A549 (cell line): ENCODE measurements around the gene MYO7A. TPM values are rescaled to one million over a fixed set of nuclear protein-coding genes. Genes with fewer than 3 reads are reported as not detected.

Experiments used
- ATAC-seq, 2 experiments: fragments of 200-7000 bp in 1 of 2; fragments of >200 bp in 1 of 2; cut with Nextera tagmentation in 1 of 2; cut with Tn5 transposase in 1 of 2; 3 replicates each; pipeline versions ENCODE4 v1.8.0 to v1.9.1; 2018 to 2020; ENCODE audit warnings: mild to moderate bottlenecking in 1 of 2, moderate library complexity in 1 of 2
- CTCF ChIA-PET: fragments of 300-600 bp; sonication (Branson Sonifier 250); formaldehyde crosslinking; extraction: SDS; loops from one replicate; lab custom pipeline; 2021; ENCODE audit warnings: antibody characterized with exemption, inconsistent platforms; lab: Yijun Ruan, JAX
- POLR2A ChIA-PET: fragments of 350-600 bp; formaldehyde crosslinking; extraction: SDS; loops from one replicate; lab custom pipeline; 2021; ENCODE audit warnings: antibody characterized with exemption, inconsistent platforms; lab: Yijun Ruan, JAX
- DNase-seq, 2 experiments: peaks; one replicate each; pipeline versions ENCODE4 v3.0.0 to v3.0.0-alpha.2; 2011 to 2016; ENCODE audit warnings: low read depth in 1 of 2, low spot score in 1 of 2
- FAIRE-seq: peaks from 2 replicates; lab custom pipeline; 2011; peaks lifted over from hg19 to GRCh38; lab: Jason Lieb, UNC
- H3K27ac ChIP-seq, 2 experiments: fragments of >200 bp; sonication (Bioruptor Twin); formaldehyde crosslinking; 3 replicates each; pipeline ENCODE4 v1.5.1; 2016 to 2017
- H3K4me1 ChIP-seq: fragments of >200 bp; sonication (Bioruptor Twin); formaldehyde crosslinking; 3 replicates; pipeline ENCODE4 v1.6.1; 2016
- H3K4me2 ChIP-seq: fragments of >200 bp; sonication (Bioruptor Twin); formaldehyde crosslinking; 3 replicates; pipeline ENCODE4 v1.6.1; 2016
- H3K4me3 ChIP-seq: fragments of >200 bp; sonication (Bioruptor Twin); formaldehyde crosslinking; 3 replicates; pipeline ENCODE4 v1.5.1; 2016
- H3K9me3 ChIP-seq: fragments of >200 bp; sonication (Bioruptor Twin); formaldehyde crosslinking; 3 replicates; pipeline ENCODE4 v1.6.1; 2016
- EHF ChIP-seq: fragments of 250-450 bp; sonication (Bioruptor Pico); IDR thresholded peaks from 2 replicates; pipeline ENCODE4 v1.5.0; 2020; ENCODE audit warnings: mild to moderate bottlenecking
- EP300 ChIP-seq, 2 experiments: fragments of >200 bp; sonication (Bioruptor Twin); formaldehyde crosslinking; IDR thresholded peaks; 2 replicates in 1 of 2; 3 replicates in 1 of 2; pipeline ENCODE4 v1.6.1; 2016 to 2017
- ESRRA ChIP-seq: fragments of 150-350 bp; IDR thresholded peaks from 2 replicates; pipeline ENCODE4 v1.6.1; 2014; ENCODE audit warnings: mild to moderate bottlenecking, low read length, borderline replicate concordance
- FOXS1 ChIP-seq: fragments of 250-450 bp; sonication (Bioruptor Pico); IDR thresholded peaks from 2 replicates; pipeline ENCODE4 v1.5.0; 2020; ENCODE audit warnings: mild to moderate bottlenecking, moderate library complexity
- HDAC2 ChIP-seq: fragments of 200-600 bp; sonication (generic); IDR thresholded peaks from 2 replicates; pipeline ENCODE4 v1.6.1; 2016
- KDM1A ChIP-seq: fragments of 200-600 bp; sonication (generic); IDR thresholded peaks from 2 replicates; pipeline ENCODE4 v1.6.1; 2016; ENCODE audit warnings: low read depth, mild to moderate bottlenecking
- NFE2L2 ChIP-seq: fragments of 150-350 bp; conservative IDR thresholded peaks from 2 replicates; pipeline ENCODE4 v1.6.1; 2014; ENCODE audit warnings: low read length
- NR3C1 ChIP-seq: fragments of >200 bp; sonication (Bioruptor Twin); formaldehyde crosslinking; IDR thresholded peaks from 3 replicates; pipeline ENCODE4 v1.6.1; 2017
- RAD21 ChIP-seq, 2 experiments: fragments of >200 bp in 1 of 2; sonication (Bioruptor Twin) in 1 of 2; formaldehyde crosslinking in 1 of 2; IDR thresholded peaks in 1 of 2; conservative IDR thresholded peaks in 1 of 2; 2 replicates in 1 of 2; 3 replicates in 1 of 2; pipeline ENCODE4 v1.6.1; 2012 to 2018; ENCODE audit warnings: inconsistent platforms in 1 of 2
- SMC3 ChIP-seq: fragments of >200 bp; sonication (Bioruptor Twin); formaldehyde crosslinking; IDR thresholded peaks from 3 replicates; pipeline ENCODE4 v1.6.1; 2018; ENCODE audit warnings: inconsistent platforms
- ZFP36 ChIP-seq: fragments of 450-650 bp; IDR thresholded peaks from 2 replicates; pipeline ENCODE4 v1.6.1; 2014; ENCODE audit warnings: borderline replicate concordance; ENCODE audit not compliant: partially characterized antibody
- ZNF302 ChIP-seq: fragments of 250-450 bp; sonication (Bioruptor Pico); IDR thresholded peaks from 2 replicates; pipeline ENCODE4 v1.9.0; 2021; ENCODE audit warnings: inconsistent platforms, mild to moderate bottlenecking, moderate library complexity
- WGBS: methylation state at CpG from one replicate; pipeline ENCODE4 v1.1.6; 2017; ENCODE audit errors: missing lambda C conversion rate; 5-methylcytosine and 5-hydroxymethylcytosine counted together
- polyA plus RNA-seq, 4 experiments: library from polyadenylated mRNA; depleted of rRNA in 3 of 4; stranded (reverse); fragments of >200 nt; fragmentation: RNase III in 1 of 4; extraction: RNeasy Plus Mini Kit Qiagen cat#74134 plus additional on column Dnase treatment in 1 of 4; gene quantifications; 2 replicates in 3 of 4; 3 replicates in 1 of 4; pipeline ENCODE4 v1.2.3, GENCODE V29; 2011 to 2017
- TF ChIP-seq, protein P1 (sequence below): fragments of 450-650 bp; IDR thresholded peaks from 2 replicates; pipeline ENCODE4 v1.6.1; 2014; ENCODE audit warnings: antibody characterized with exemption
- TF ChIP-seq, protein P2 (sequence below): IDR thresholded peaks from 2 replicates; pipeline ENCODE4 v1.6.1; 2012
- TF ChIP-seq, protein P3 (sequence below): IDR thresholded peaks from 2 replicates; pipeline ENCODE4 v1.6.1; 2012; ENCODE audit warnings: low read depth, borderline replicate concordance
- TF ChIP-seq, protein P4 (sequence below): fragments of >200 bp; sonication (Bioruptor Twin); formaldehyde crosslinking; IDR thresholded peaks from 3 replicates; pipeline ENCODE4 v1.5.1; 2016
- TF ChIP-seq, protein P5 (sequence below): fragments of >200 bp; sonication (Bioruptor Twin); formaldehyde crosslinking; IDR thresholded peaks from 2 replicates; pipeline ENCODE4 v1.6.1; 2016
- TF ChIP-seq, protein P6 (sequence below): fragments of 150-350 bp; IDR thresholded peaks from 2 replicates; pipeline ENCODE4 v1.6.1; 2014; ENCODE audit warnings: low read depth, mild to moderate bottlenecking, low read length

Gene MYO7A
- polyA plus RNA-seq, 2 of the 4 experiments (the other 2 are of a cell fraction), result 1.7 to 2.1 TPM

DNA sequence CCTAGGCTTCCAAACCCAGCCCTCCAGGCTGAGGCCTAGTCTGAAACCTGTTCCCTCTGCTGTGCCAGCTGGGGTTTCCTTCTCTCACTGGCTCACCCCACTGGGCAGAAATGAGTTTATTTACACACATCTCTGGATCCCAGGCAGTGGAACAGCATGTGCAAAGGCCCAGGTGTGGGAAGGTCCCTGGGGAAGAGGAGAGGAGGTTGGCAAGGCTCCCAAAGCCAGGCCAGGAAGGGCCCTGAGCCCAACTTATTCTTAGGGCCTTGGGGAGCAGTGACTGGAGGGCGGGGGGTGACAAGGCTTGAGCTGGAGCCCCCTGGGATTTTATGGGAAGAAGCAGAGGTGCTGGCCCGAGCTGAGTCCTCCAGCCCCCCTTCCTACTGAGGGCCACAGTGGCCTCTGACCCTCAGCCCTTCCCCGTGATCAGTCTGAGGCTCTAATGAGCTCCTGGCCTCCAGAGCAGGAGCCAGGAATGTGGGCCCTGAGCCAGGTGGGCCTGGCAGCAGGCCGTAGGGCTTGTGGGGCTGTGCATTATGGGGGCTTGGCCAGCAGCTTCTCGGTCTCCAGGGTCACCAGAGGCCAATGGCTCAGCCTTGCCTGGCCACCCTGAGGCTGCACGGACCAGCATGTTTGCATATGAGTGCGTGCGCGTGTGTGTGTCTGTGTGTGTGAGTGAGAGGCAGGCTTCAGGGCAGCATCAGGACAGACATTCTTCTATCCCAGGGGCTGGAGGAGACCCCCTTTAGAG lies 2.9 kb downstream of the MYO7A start:
- no peak for FAIRE-seq
- no peaks in the 10 kb centered on the region for H3K4me1 ChIP-seq
- DNase-seq, result no peak
- H3K4me2 ChIP-seq, result no peak overlapping the region
- POLR2A ChIA-PET, result no interaction called here
- no peak overlapping the region for H3K4me3 ChIP-seq
- TF ChIP-seq, protein P1, sequence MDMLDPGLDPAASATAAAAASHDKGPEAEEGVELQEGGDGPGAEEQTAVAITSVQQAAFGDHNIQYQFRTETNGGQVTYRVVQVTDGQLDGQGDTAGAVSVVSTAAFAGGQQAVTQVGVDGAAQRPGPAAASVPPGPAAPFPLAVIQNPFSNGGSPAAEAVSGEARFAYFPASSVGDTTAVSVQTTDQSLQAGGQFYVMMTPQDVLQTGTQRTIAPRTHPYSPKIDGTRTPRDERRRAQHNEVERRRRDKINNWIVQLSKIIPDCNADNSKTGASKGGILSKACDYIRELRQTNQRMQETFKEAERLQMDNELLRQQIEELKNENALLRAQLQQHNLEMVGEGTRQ, result no peak
- no peak for TF ChIP-seq ZNF302 (CRISPR knock-in tag)
- ATAC-seq, result no peak
- CTCF ChIA-PET, result interaction anchor here (0.8 to 8.3 kb wide), 8 partner anchors 9 to 83 kb away, joined by 3 to 161 read pairs (median 4); no protein-coding TSS in a partner anchor
- WGBS, result 68% methylated on average over 9 of the region's 9 CpGs
- 0 out of 6 replicates have a peak overlapping the region, but pooled peaks of 1 of the 2 experiments have one; percentile 9 for H3K27ac ChIP-seq
- H3K9me3 ChIP-seq, result no peaks in the 10 kb centered on the region

DNA sequence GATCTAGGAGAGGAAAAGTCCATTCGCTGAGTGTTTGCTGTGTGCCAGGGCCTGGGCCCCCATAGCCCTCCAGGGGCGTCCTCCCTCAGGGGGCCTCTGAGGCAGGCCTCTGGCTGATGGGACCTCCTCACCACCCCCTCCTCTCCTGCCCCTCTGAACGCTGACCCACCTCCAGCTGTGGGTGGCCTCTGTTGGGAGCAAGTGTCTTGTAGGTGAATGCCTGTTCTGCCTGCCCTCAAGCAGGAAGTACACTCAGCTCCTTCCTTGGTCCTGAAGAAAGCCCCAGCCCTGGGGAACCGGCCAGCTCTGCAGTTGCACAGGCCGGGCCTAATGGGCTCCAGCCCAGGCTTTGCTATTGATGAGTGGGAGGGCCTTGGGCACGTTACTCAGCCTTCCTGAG lies 3.5 kb downstream of the MYO7A start:
- Histone ChIP-seq H3K9me3 (no peaks in the 10 kb centered on the region), H3K4me3 (no peak overlapping the region), H3K4me2 (no peak overlapping the region), H3K4me1 (no peaks in the 10 kb centered on the region), H3K27ac (no peak overlapping the region)
- no peak for FAIRE-seq
- ChIA-PET POLR2A (no interaction called here), CTCF (interaction anchor here (1.3 to 8.3 kb wide), 4 partner anchors 8 to 418 kb away, joined by 3 to 161 read pairs (median 6); no protein-coding TSS in a partner anchor)
- no peak for ATAC-seq
- DNase-seq, result no peak
- 48% methylated on average over 6 of the region's 6 CpGs for WGBS
- TF ChIP-seq FOXS1 (CRISPR knock-in tag), result no peak
- TF ChIP-seq NFE2L2, result no peak
- TF ChIP-seq SMC3, result no peak
- TF ChIP-seq, protein P2, sequence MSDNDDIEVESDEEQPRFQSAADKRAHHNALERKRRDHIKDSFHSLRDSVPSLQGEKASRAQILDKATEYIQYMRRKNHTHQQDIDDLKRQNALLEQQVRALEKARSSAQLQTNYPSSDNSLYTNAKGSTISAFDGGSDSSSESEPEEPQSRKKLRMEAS, result no peak
- TF ChIP-seq, protein P3, sequence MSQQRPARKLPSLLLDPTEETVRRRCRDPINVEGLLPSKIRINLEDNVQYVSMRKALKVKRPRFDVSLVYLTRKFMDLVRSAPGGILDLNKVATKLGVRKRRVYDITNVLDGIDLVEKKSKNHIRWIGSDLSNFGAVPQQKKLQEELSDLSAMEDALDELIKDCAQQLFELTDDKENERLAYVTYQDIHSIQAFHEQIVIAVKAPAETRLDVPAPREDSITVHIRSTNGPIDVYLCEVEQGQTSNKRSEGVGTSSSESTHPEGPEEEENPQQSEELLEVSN, result no peak
- TF ChIP-seq, protein P4, sequence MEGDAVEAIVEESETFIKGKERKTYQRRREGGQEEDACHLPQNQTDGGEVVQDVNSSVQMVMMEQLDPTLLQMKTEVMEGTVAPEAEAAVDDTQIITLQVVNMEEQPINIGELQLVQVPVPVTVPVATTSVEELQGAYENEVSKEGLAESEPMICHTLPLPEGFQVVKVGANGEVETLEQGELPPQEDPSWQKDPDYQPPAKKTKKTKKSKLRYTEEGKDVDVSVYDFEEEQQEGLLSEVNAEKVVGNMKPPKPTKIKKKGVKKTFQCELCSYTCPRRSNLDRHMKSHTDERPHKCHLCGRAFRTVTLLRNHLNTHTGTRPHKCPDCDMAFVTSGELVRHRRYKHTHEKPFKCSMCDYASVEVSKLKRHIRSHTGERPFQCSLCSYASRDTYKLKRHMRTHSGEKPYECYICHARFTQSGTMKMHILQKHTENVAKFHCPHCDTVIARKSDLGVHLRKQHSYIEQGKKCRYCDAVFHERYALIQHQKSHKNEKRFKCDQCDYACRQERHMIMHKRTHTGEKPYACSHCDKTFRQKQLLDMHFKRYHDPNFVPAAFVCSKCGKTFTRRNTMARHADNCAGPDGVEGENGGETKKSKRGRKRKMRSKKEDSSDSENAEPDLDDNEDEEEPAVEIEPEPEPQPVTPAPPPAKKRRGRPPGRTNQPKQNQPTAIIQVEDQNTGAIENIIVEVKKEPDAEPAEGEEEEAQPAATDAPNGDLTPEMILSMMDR, result no peak
- TF ChIP-seq HDAC2, result no peak
- TF ChIP-seq RAD21 (conservative IDR thresholded peaks at IDR 0.05 in 1 of 2, IDR thresholded peaks at IDR 0.05 in 1 of 2), result no peak
- no peak for TF ChIP-seq KDM1A
- TF ChIP-seq ESRRA, result no peak
- no peak for TF ChIP-seq NR3C1
- TF ChIP-seq EHF (CRISPR knock-in tag), result no peak
- TF ChIP-seq, protein P5, sequence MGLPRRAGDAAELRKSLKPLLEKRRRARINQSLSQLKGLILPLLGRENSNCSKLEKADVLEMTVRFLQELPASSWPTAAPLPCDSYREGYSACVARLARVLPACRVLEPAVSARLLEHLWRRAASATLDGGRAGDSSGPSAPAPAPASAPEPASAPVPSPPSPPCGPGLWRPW, result no peak
- TF ChIP-seq, protein P6, sequence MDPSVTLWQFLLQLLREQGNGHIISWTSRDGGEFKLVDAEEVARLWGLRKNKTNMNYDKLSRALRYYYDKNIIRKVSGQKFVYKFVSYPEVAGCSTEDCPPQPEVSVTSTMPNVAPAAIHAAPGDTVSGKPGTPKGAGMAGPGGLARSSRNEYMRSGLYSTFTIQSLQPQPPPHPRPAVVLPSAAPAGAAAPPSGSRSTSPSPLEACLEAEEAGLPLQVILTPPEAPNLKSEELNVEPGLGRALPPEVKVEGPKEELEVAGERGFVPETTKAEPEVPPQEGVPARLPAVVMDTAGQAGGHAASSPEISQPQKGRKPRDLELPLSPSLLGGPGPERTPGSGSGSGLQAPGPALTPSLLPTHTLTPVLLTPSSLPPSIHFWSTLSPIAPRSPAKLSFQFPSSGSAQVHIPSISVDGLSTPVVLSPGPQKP, result no peak
- TF ChIP-seq ZFP36, result no peak
- no peak for TF ChIP-seq EP300 (IDR thresholded peaks at IDR 0.05)
